Measurements from ENCODE around the gene ENTPD7.

Gene ENTPD7

GRCh38 chr10:99665304-99665703, 6.0 kb downstream of the ENTPD7 start:
- no peak for DNase-seq (ENCODE audit: low read depth)
- TF ChIP-seq, protein P1, sequence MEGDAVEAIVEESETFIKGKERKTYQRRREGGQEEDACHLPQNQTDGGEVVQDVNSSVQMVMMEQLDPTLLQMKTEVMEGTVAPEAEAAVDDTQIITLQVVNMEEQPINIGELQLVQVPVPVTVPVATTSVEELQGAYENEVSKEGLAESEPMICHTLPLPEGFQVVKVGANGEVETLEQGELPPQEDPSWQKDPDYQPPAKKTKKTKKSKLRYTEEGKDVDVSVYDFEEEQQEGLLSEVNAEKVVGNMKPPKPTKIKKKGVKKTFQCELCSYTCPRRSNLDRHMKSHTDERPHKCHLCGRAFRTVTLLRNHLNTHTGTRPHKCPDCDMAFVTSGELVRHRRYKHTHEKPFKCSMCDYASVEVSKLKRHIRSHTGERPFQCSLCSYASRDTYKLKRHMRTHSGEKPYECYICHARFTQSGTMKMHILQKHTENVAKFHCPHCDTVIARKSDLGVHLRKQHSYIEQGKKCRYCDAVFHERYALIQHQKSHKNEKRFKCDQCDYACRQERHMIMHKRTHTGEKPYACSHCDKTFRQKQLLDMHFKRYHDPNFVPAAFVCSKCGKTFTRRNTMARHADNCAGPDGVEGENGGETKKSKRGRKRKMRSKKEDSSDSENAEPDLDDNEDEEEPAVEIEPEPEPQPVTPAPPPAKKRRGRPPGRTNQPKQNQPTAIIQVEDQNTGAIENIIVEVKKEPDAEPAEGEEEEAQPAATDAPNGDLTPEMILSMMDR (IDR thresholded peaks at IDR 0.05; ENCODE audit: low read depth, low read length), result no peak
- no peak for TF ChIP-seq POLR2A (IDR thresholded peaks at IDR 0.05; ENCODE audit: extremely low read depth, insufficient read length)
- no peak for TF ChIP-seq MAX (IDR thresholded peaks at IDR 0.05; ENCODE audit: low read depth, low read length)
- no peak for TF ChIP-seq MYC (IDR thresholded peaks at IDR 0.05; ENCODE audit: low read depth, low read length)
- H3K4me3 ChIP-seq (ENCODE audit: low read depth, low read length), result no peak overlapping the region

DNA sequence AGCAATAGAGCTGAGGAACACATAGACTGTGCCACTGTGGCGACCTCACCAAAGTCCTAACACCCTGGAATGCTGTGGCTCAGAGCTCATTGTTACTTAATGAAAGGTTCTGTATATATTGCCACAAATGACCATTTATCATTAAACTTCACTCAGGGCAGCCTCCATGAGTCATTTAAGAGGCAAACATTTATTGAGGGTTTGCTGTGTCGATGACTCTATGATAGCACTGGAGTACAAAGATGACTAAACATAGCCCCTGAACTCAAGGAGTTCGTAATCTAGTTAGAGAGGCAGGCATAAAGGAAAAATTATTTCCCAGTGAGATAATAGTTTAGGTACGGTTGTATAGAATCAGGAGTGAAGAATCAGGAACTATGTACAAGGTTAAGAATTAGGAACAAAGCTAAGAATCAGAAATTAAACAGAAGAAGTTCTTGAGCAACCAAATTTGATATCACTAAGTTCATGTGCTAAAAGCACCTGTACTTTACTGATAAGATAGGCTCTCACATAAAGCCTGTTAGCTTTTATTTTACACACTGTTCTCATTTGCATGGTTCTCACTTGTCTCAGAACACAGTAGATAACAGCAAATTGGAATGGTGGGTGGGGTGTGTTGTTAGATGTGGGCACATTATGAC, 7.9 kb downstream of the ENTPD7 start:
- DNase-seq (ENCODE audit: low read depth), result no peak
- H3K4me3 ChIP-seq (ENCODE audit: low read depth, low read length), result no peak overlapping the region
- TF ChIP-seq MAX (IDR thresholded peaks at IDR 0.05; ENCODE audit: low read depth, low read length) (no peak), MYC (IDR thresholded peaks at IDR 0.05; ENCODE audit: low read depth, low read length) (no peak), POLR2A (IDR thresholded peaks at IDR 0.05; ENCODE audit: extremely low read depth, insufficient read length) (no peak)
- TF ChIP-seq, protein P1 (IDR thresholded peaks at IDR 0.05; ENCODE audit: low read depth, low read length), result no peak

DNA sequence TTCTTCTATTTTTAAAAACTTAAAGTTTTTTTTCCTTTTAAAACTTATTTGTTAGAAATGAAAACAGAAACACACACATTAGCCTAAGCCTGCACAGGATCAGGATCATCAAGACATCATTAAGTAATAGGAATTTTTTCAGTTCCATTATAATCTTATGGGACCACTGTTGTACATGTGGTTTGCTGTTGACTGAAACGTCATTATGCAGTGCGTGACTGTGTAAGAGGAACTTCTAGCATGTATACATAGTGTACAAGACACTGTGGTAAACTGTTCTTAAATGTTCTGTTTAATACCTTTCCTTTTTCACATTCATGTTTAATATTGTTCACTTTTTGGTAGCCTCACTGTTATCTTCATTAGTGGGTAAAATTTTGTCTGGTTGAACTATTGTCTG, 12.1 kb downstream of the ENTPD7 start:
- no peak overlapping the region for H3K4me3 ChIP-seq (ENCODE audit: low read depth, low read length)
- TF ChIP-seq POLR2A (IDR thresholded peaks at IDR 0.05; ENCODE audit: extremely low read depth, insufficient read length), result no peak
- TF ChIP-seq, protein P1 (IDR thresholded peaks at IDR 0.05; ENCODE audit: low read depth, low read length), result no peak
- no peak for TF ChIP-seq MAX (IDR thresholded peaks at IDR 0.05; ENCODE audit: low read depth, low read length)
- no peak for TF ChIP-seq MYC (IDR thresholded peaks at IDR 0.05; ENCODE audit: low read depth, low read length)
- DNase-seq (ENCODE audit: low read depth), result no peak

DNA sequence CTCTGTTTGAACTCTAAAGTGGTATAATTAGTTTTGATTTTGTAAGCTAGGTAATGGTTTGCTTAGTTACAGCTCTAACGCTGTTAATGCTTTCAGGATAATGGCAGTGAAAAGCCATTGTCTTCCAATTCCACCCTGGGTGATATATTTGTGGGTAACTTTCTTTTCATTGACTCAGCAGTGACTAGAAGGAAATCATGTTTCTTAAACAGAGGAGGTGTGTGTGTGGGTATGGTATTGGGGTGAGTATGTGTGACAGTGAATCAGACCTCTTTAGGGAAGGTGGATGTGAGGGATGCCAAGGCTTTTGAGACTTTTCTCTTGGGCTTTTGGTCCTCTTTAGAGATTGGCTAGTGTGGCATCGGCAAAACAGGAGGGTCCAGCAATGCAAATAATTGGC, 13.6 kb downstream of the ENTPD7 start:
- TF ChIP-seq POLR2A (IDR thresholded peaks at IDR 0.05; ENCODE audit: extremely low read depth, insufficient read length), result no peak
- DNase-seq (ENCODE audit: low read depth), result no peak
- H3K4me3 ChIP-seq (ENCODE audit: low read depth, low read length), result no peak overlapping the region

GRCh38 chr10:99673492-99673891, 14.2 kb downstream of the ENTPD7 start:
- DNase-seq (ENCODE audit: low read depth), result no peak
- TF ChIP-seq MAX (IDR thresholded peaks at IDR 0.05; ENCODE audit: low read depth, low read length) (no peak), MYC (IDR thresholded peaks at IDR 0.05; ENCODE audit: low read depth, low read length) (no peak), POLR2A (IDR thresholded peaks at IDR 0.05; ENCODE audit: extremely low read depth, insufficient read length) (no peak)
- TF ChIP-seq, protein P1 (IDR thresholded peaks at IDR 0.05; ENCODE audit: low read depth, low read length), result no peak
- no peak overlapping the region for H3K4me3 ChIP-seq (ENCODE audit: low read depth, low read length)

GRCh38 chr10:99674762-99675161, 15.5 kb downstream of the ENTPD7 start:
- no peak for DNase-seq (ENCODE audit: low read depth)
- H3K4me3 ChIP-seq (ENCODE audit: low read depth, low read length), result no peak overlapping the region
- no peak for TF ChIP-seq POLR2A (IDR thresholded peaks at IDR 0.05; ENCODE audit: extremely low read depth, insufficient read length)

- DNase-seq (ENCODE audit: low read depth), result no peak
- TF ChIP-seq MYC (IDR thresholded peaks at IDR 0.05; ENCODE audit: low read depth, low read length) (no peak), MAX (IDR thresholded peaks at IDR 0.05; ENCODE audit: low read depth, low read length) (no peak), POLR2A (IDR thresholded peaks at IDR 0.05; ENCODE audit: extremely low read depth, insufficient read length) (no peak)
- TF ChIP-seq, protein P1 (IDR thresholded peaks at IDR 0.05; ENCODE audit: low read depth, low read length), result no peak
- H3K4me3 ChIP-seq (ENCODE audit: low read depth, low read length), result no peak overlapping the region
Measured at GRCh38 chr10:99676426-99676825, 17.1 kb downstream of the ENTPD7 start.

All from NB4 (cell line).